Neural crest cell (in vitro differentiated cells): ENCODE data around the gene SLC44A2. TPM values are rescaled to one million over a fixed set of nuclear protein-coding genes. Genes with fewer than 3 reads are reported as not detected.
A peak's percentile ranks its signal among the peaks of the same experiment; 100 is the strongest.

Source experiments
- DNase-seq: peaks from one replicate; pipeline ENCODE4 v3.0.0; 2021; ENCODE audit warnings: low read depth, mixed read lengths, low spot score
- H3K27ac Mint-ChIP-seq: one replicate; pipeline ENCODE4 v1.8.0; 2021; ENCODE audit warnings: mild to moderate bottlenecking, mixed read lengths; ENCODE audit not compliant: unreplicated experiment
- H3K27me3 Mint-ChIP-seq: 2 replicates; pipeline ENCODE4 v1.8.0; 2021; ENCODE audit warnings: low read depth, mild to moderate bottlenecking, mixed read lengths
- H3K36me3 Mint-ChIP-seq: 2 replicates; pipeline ENCODE4 v1.8.0; 2021; ENCODE audit warnings: low read depth, mild to moderate bottlenecking, mixed read lengths
- H3K4me1 Mint-ChIP-seq: 2 replicates; pipeline ENCODE4 v1.8.0; 2021; ENCODE audit warnings: mixed read lengths
- H3K4me3 Mint-ChIP-seq: one replicate; pipeline ENCODE4 v1.8.0; 2021; ENCODE audit warnings: mild to moderate bottlenecking, mixed read lengths
- H3K9me3 Mint-ChIP-seq: 2 replicates; pipeline ENCODE4 v1.8.0; 2021; ENCODE audit warnings: mixed read lengths
- CTCF ChIP-seq: fragments of 200-600 bp; sonication (generic); conservative IDR thresholded peaks from 2 replicates; pipeline ENCODE4 v1.5.0; 2021; ENCODE audit warnings: antibody characterized with exemption, mild to moderate bottlenecking
- total RNA-seq: library from RNA; stranded (reverse); gene quantifications from 2 replicates; pipeline ENCODE4 v1.2.1, GENCODE V29; 2021

Gene SLC44A2
- total RNA-seq, 1 donor from 2014 or later, result 99.5 TPM

- no peak overlapping the region for H3K4me3 Mint-ChIP-seq
- no peak for TF ChIP-seq CTCF
- peaks cover 6% of the 10 kb centered on the region for H3K4me1 Mint-ChIP-seq
- H3K9me3 Mint-ChIP-seq, result peaks cover 5% of the 10 kb centered on the region
- no peak overlapping the region for H3K27ac Mint-ChIP-seq
- H3K27me3 Mint-ChIP-seq, result peaks cover 61% of the 10 kb centered on the region
- H3K36me3 Mint-ChIP-seq, result peaks cover 5% of the 10 kb centered on the region
- DNase-seq, result no peak
Observed at GRCh38 chr19:10586396-10586795, 39.0 kb upstream of the SLC44A2 start.

DNA sequence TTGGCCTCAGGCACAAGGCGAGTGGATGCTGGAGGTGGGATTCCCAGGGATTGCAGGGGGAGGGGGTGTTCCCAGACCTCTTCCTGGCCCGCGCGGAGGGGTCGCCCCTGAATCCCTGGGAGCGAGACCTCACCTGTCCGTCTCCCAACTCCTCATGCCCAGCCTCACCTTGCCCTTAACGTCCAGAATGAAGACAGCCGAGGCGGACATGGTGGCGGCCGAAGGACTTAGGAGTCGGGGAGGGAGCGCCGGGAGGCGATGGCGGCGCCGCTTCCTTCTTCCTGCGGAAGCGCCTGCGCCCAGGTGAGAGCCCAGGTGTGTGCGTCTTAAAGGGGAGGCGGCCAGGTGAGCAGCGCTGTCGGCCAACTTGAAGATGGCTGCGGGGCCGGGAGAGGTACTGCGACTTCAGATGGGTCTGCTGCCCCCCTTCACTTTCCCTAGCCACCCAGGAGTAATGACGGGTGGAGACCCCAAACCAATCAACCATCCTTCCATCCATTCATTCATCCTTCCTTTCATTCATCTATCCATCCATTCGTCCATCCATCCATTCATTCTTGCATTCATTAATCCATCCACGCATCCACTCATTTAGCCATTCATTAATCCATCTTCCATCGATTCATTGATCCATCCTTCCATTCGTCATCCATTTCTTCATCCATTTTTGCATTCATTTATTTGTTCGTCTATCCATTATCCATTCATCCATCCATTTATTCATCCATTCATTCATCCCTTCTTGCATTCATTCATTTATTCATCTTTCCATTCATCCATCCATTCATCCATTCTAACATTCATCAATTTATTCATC lies 38.1 kb upstream of the SLC44A2 start, which contains the start of gene AP1M2:
Gene AP1M2, minus strand, starts transcription at position 291 of the 817 bp plus-strand sequence. Its CDS starts 81 bp downstream, at position 210.
- peaks cover 6% of the 10 kb centered on the region for H3K4me1 Mint-ChIP-seq
- peaks cover 61% of the 10 kb centered on the region for H3K27me3 Mint-ChIP-seq
- H3K27ac Mint-ChIP-seq, result no peak within 1 kb of the TSS
- no peak for TF ChIP-seq CTCF
- H3K4me3 Mint-ChIP-seq, result no peak within 1 kb of the TSS
- H3K9me3 Mint-ChIP-seq, result peaks cover 5% of the 10 kb centered on the region
- peaks cover 5% of the 10 kb centered on the region for H3K36me3 Mint-ChIP-seq
- DNase-seq, result no peak

DNA sequence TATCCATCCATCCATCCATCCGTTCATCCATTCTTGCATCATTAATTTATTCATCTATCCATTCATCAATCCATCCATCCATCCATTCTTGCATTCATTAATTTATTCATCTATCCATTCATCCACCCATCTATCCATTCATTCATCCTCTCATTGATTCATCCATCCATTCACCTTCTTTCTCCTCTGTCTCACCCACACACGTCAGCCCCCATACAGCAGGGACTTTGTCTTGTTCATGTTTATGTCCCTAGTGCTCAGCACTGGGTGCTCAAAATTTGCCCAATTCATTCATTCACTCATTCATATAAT lies 37.6 kb upstream of the SLC44A2 start:
- H3K36me3 Mint-ChIP-seq, result peaks cover 5% of the 10 kb centered on the region
- no peak for DNase-seq
- H3K27me3 Mint-ChIP-seq, result peaks cover 61% of the 10 kb centered on the region
- no peak overlapping the region for H3K4me3 Mint-ChIP-seq
- no peak overlapping the region for H3K27ac Mint-ChIP-seq
- TF ChIP-seq CTCF, result no peak
- peaks cover 5% of the 10 kb centered on the region for H3K9me3 Mint-ChIP-seq
- peaks cover 6% of the 10 kb centered on the region for H3K4me1 Mint-ChIP-seq

GRCh38 chr19:10593148-10593547 lies 32.2 kb upstream of the SLC44A2 start:
- Mint-ChIP-seq H3K9me3 (no peaks in the 10 kb centered on the region), H3K36me3 (no peaks in the 10 kb centered on the region), H3K4me1 (peaks cover 10% of the 10 kb centered on the region), H3K27ac (no peak overlapping the region), H3K4me3 (no peak overlapping the region), H3K27me3 (peaks cover 21% of the 10 kb centered on the region)
- no peak for TF ChIP-seq CTCF
- no peak for DNase-seq

DNA sequence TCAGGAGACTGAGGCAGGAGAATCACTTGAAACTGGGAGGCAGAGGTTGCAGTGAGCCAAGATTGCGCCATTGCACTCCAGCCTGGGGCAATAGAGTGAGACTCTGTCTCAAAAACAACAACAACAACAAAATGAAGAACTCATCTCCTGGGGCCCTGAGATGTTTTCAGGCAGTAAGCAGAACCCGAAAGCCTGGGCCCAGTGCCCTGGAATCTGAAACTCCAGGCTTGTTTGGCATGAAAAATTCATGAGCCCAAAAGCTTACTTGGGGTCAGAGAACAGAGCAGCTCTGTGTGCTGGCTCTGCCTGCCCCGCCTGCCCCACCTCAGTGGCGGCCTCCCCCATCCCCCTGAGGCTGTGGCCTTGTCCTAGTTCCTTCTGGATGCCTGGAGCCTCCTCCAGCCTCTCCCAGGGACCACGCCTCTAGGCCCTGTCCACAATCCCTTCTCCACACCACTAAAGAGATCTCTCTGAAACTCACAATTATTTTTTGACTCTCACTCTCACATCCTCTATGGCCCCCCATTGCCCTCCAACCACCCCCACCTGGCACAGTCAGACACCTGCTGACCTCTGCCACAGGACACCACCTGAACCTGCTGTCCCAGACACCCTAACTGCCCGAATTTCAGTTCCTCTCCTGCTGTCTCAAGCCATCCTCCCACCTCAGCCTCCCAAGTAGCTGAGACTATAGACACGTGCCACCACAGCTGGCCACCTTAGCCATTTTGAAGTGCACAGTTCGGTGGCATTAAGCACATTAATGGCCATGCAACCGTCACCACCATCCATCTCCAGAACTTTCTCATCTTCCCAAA lies 31.3 kb upstream of the SLC44A2 start:
- H3K4me3 Mint-ChIP-seq, result peak overlapping the region; percentile 28
- DNase-seq, result no peak
- H3K4me1 Mint-ChIP-seq, result peaks cover 10% of the 10 kb centered on the region
- H3K9me3 Mint-ChIP-seq, result no peaks in the 10 kb centered on the region
- peaks cover 13% of the 10 kb centered on the region for H3K27me3 Mint-ChIP-seq
- TF ChIP-seq CTCF, result no peak
- no peaks in the 10 kb centered on the region for H3K36me3 Mint-ChIP-seq
- peak overlapping the region; percentile 57 for H3K27ac Mint-ChIP-seq
